Measurements from ENCODE around the gene SEC22C.
"Not testable (repeated sequence)": the region's sequence is repeated elsewhere in the genome, so short reads cannot be mapped to it uniquely, and the experiment has no call there.

Gene SEC22C

GRCh38 chr3:42572278-42572677 is 9.5 kb downstream of the SEC22C start:
- TF ChIP-seq, protein P1, sequence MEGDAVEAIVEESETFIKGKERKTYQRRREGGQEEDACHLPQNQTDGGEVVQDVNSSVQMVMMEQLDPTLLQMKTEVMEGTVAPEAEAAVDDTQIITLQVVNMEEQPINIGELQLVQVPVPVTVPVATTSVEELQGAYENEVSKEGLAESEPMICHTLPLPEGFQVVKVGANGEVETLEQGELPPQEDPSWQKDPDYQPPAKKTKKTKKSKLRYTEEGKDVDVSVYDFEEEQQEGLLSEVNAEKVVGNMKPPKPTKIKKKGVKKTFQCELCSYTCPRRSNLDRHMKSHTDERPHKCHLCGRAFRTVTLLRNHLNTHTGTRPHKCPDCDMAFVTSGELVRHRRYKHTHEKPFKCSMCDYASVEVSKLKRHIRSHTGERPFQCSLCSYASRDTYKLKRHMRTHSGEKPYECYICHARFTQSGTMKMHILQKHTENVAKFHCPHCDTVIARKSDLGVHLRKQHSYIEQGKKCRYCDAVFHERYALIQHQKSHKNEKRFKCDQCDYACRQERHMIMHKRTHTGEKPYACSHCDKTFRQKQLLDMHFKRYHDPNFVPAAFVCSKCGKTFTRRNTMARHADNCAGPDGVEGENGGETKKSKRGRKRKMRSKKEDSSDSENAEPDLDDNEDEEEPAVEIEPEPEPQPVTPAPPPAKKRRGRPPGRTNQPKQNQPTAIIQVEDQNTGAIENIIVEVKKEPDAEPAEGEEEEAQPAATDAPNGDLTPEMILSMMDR (IDR thresholded peaks at IDR 0.05; ENCODE audit: insufficient read depth, low read length, missing control alignments): peak; percentile 63
- CTCF ChIA-PET: interaction anchor here (0.7 to 2.5 kb wide), 6 partner anchors 8 to 343 kb away, joined by 3 to 9 read pairs (median 4); partner anchors contain the start of gene SEC22C
- H3K4me3 ChIP-seq (ENCODE audit: low read depth, low read length): no peak overlapping the region
- no peak for DNase-seq (ENCODE audit: low read depth, low spot score)
- POLR2A ChIA-PET: no interaction called here

GRCh38 chr3:42569593-42570142 is 12.1 kb downstream of the SEC22C start:
- ChIA-PET POLR2A (no interaction called here), CTCF (no interaction called here)
- TF ChIP-seq, protein P1 (IDR thresholded peaks at IDR 0.05; ENCODE audit: insufficient read depth, low read length, missing control alignments): no peak
- DNase-seq (ENCODE audit: low read depth, low spot score): no peak
- H3K4me3 ChIP-seq (ENCODE audit: low read depth, low read length): no peak overlapping the region

GRCh38 chr3:42562047-42562907 is 19.5 kb downstream of the SEC22C start:
- TF ChIP-seq, protein P1 (IDR thresholded peaks at IDR 0.05; ENCODE audit: insufficient read depth, low read length, missing control alignments): no peak
- no peak overlapping the region for H3K4me3 ChIP-seq (ENCODE audit: low read depth, low read length)
- CTCF ChIA-PET: interaction anchor here (0.6 to 3.8 kb wide), 2 partner anchors 15 to 24 kb away, joined by 3 to 26 read pairs; no protein-coding TSS in a partner anchor
- no peak for DNase-seq (ENCODE audit: low read depth, low spot score)
- POLR2A ChIA-PET: no interaction called here

DNA sequence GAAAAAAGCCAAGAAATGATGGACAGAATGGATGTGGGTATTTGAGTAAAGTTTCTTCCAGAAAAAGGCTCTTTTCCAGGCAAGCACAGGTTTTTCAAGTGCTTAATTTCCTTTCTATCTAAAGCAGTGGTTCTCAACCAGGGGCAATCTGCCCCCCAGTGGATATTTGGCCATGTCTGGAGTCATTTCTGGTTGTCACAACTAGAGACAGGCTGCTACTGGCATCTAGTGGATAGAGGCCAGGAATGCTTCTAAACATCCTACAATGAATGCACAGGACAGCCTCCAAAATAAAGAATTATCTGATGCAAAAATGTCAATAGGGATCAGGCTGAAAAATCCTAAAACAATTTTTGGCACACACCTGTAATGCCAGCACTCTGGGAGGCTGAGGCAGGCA is 23.9 kb downstream of the SEC22C start:
- no peak for DNase-seq (ENCODE audit: low read depth, low spot score)
- ChIA-PET CTCF (interaction anchor here (2.2 kb wide), 1 partner anchor 10 kb away, joined by 13 read pairs; no protein-coding TSS in a partner anchor), POLR2A (no interaction called here)
- no peak overlapping the region for H3K4me3 ChIP-seq (ENCODE audit: low read depth, low read length)
- TF ChIP-seq, protein P1 (IDR thresholded peaks at IDR 0.05; ENCODE audit: insufficient read depth, low read length, missing control alignments): no peak

- CTCF ChIA-PET; POLR2A ChIA-PET; H3K4me3 ChIP-seq (ENCODE audit: low read depth, low read length); DNase-seq (ENCODE audit: low read depth, low spot score): not testable (repeated sequence)
Measured at GRCh38 chr3:42556817-42557216, 24.9 kb downstream of the SEC22C start.

- TF ChIP-seq, protein P1 (IDR thresholded peaks at IDR 0.05; ENCODE audit: insufficient read depth, low read length, missing control alignments): no peak
- no peak for DNase-seq (ENCODE audit: low read depth, low spot score)
- no peak overlapping the region for H3K4me3 ChIP-seq (ENCODE audit: low read depth, low read length)
- ChIA-PET CTCF (interaction anchor here (0.6 to 0.9 kb wide), 2 partner anchors 9 to 20 kb away, joined by 3 to 4 read pairs; no protein-coding TSS in a partner anchor), POLR2A (no interaction called here)
Measured at GRCh38 chr3:42556089-42556632, 25.6 kb downstream of the SEC22C start.
